HCEC 1CT (cell line): ENCODE measurements around the gene S100A1.
A peak's percentile ranks its signal among the peaks of the same experiment; 100 is the strongest.

Source experiments
- DNase-seq: peaks from one replicate; pipeline ENCODE4 v3.0.0-alpha.2; 2017

Gene S100A1

DNA sequence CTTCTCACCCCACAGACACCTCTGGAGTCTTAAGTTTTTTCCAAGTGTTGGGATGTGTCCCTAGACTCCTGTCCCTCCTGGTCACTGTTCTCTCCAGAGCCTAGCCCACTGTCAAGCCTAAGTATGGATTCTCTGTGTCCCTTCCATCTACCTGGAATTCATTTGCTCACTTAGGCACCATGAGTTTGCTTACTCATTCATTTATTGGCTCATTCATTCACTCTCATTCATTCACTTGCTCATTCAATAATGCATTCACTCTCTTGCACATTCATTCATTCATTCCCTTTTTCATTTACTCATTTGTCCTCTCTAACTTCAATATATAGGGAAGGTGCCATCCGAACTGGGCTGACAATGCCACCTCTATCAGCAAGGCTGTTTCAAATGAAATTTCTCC lies 16.9 kb upstream of the S100A1 start:
- DNase-seq = peak; percentile 21

DNA sequence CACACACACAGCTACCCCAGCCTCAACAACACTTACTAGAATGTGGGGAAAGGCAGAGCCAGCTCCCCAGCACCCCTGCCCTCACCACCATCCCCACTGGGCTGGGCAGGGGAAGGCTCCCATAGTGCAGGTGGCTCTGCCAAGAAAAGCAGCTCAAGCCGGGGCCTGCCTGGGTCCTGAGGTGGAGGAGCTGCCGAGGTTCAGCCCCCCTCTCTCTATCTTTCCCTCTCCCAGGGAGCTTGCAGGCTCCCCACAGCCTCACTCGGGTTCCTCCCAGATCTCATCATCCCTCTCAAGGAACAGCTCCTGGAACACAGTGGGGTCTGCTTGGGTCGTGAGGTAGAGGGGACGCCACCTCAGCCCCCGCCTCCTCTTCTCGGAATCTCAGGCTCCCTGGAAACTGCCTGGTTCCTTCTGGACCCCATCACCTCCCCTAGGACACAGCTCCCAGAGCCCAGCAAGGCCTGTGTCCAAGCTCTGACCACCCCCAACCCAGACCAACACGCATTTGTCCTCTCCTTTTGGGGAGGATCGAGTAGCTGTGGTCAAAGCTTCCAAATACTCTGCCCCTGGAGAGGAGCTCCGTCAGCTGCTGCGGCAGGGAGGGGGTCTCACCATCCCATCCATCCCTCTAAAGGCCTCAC lies 16.0 kb upstream of the S100A1 start:
- peak; percentile 17 for DNase-seq

DNA sequence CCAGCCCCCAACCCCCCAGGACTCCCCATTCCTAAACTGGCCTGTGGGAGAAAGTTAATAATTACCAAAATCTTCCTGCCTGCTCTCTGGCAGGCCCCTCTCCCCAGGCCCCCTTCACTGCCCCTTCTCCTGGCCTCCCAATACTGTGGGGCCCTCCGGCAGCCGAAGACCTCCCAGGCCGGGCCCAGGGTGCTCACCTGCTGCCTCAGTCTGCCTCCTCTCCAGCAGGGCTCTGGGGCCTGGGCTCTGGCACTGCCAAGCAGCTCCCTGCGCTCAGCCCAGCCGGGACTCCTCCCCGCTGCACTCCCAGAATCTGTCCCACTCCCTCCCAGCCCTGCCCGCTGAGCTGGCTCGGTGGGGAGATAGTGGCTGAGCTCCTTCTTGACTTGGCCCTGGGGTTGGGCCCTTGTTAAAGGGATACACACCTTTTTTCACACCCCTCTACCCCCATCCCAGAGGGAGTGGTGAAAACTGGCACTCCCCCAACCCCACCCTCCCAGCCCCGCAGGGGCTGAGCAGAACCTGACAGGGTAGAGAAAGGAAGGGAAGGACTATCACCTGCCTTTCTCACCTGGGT lies 15.4 kb upstream of the S100A1 start, which contains the start of gene S100A16:
Gene S100A16, minus strand, starts transcription at position 383 of the 577 bp plus-strand sequence. CDS start 4,986 bp downstream, outside the sequence.
- peak; percentile 74 for DNase-seq

DNA sequence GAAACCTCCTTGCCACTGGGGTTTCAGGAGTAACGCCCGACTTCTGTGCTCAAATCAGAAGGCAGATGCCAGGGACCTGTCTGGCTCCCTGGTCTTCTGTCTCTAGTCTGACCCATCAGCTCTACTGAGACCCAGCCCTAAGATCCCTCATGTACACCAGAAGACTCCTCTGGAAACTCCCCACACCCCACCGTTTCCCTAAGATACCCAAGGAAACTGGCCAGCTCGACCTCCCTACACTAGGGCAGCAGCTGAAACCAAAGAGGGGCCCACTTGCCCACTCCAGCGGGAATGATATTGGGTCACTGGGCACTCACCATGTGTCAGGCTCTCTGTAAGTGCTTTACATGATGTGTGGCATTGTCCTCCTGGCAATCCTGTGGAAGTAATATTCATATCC lies 14.8 kb upstream of the S100A1 start:
- DNase-seq = no peak

DNA sequence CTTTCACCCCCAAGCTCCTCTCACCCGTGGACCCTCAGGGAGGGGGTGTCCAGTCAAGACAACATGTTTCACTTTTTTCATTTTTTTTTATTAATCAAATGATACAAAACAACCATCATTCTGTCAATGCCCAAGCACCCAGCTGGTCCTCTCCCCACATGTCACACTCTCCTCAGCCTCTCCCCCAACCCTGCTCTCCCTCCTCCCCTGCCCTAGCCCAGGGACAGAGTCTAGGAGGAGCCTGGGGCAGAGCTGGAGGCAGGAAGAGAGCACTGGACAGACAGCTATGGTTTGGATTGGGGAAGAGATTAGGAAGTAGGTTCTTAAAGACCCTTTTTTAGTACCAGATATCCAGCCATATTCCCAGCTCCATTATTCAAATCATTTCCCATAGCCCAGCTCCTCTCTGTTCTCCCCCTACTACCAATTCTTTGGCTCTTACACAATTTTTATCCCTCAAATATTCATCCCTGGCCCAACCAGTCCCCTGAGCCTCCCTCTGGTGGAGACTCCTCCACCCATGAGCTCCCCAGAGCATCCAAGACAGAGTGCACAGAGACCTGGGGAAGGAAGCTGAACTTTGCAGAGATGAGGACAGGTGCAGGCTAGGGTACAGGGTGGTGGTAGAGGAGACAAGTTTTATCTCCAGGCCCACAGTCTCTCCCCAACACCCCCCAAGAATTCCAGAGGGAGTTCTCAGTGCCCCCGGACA lies 13.9 kb upstream of the S100A1 start:
- DNase-seq = no peak

DNA sequence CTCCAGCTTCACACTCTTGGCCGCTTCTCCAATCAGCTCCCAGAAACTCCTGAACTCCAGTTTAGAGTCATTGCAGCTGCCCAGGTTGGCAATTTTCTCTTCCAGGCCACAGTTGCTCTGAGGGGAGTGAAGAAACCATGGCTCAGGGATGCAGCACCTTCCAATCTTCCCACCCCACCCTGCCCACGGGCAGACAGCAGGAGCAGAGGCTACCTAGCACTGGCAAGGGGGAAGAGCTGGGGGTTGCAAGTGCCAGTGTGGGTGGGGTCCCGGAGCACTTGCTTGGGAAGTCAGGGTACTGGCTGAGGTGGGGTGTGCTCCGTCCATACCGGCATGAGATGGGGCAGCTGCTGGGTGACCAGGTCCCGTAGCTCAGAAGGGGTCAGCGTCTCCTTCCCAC lies 13.3 kb upstream of the S100A1 start:
- DNase-seq = no peak

DNA sequence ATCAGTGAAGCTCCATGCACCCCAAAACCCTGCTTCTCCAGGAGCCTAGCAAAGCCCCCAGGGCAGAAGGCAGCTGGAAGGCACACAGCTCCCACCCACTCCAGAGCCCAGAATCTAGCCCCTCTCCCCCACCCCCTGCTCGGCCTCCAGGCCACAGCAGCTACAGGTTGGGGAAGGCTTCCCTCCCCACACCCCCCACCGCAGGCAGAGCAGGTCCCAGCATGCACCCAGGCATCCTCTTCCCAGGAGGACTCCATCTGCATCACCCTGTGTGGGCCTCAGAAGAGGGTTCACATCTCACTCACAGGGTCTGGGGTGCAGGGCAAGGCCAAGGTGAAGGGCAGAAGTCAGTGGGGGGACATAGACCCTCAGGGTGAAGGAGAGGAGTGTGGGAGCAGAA lies 12.8 kb upstream of the S100A1 start:
- no peak for DNase-seq

DNA sequence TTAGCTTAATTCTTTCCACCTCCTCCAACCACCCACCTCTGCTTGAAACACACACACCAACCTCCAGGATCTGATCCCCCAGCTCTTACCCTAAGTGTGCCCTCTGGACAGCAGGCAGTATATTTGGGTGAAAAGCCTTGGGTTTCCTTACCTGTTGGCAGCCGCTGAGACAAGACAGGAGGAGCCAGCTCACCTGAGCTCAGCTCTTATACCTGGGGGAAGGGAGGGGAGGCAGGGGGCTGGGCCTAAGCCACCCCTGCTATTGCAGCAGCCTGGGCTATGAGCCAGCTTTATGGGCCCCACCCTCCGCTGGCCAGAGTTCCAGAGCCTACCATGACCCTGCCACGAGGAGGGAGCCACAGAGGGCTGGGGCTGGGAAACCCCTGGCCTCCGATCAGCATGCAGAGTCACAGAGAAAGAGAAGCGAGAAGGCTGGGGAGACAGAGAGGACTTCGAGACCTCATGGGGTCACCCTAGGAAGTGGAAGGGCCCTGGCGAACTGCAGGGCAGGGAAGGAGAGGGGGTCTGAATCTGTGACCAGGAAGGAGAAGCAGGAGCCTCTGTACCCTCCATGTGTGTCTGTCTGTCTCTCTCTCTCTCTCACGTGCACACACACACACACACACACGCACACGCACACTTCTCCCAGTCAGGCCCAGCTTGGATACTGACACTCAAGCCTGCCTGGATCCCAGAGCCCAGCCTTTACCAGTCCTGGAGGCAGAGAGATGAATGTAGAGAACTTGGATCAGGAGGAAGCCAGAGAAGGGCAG lies 11.9 kb upstream of the S100A1 start, which contains the start of gene S100A14:
Gene S100A14, minus strand, starts transcription at position 182 of the 773 bp plus-strand sequence. CDS start 467 bp downstream, outside the sequence.
- no peak for DNase-seq

DNA sequence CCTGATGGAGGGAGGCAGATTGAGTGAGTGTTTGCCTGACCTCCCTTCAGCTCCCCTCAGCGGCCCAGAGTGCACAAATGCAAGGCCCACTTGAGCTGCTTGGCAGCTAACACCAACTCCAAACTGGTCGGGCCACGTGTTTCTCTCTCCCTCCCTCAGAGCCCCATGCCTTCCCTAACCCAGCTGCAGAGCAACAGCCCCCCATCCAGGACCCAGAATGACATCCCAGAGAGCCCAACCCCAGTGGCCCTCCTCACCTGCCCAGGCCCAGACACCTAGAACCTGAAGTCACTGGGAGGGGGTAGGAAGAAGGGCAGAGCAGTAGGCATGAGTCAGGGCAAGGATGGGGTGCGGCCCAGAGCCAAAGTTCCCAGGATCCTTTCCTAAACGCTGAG lies 11.3 kb upstream of the S100A1 start:
- DNase-seq = no peak

DNA sequence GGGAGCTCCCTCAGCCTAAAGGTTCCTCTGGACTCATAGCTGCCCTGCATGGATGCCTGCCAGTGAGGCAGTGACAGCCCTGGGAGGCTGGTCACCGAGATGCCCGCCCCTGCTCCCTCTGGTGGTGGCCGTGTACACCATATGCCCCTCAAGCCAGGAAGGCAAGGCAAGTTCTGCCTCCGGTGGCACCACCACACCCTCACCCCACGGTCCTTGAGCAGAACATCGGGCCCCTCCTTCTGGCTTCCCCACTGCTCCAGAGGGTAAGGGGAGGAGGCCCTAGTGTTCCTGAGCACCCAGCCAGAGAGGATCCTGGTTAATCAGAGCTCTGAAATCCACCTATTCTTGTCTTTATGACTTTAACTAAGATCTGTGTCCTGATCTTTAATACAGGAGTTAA lies 10.6 kb upstream of the S100A1 start:
- DNase-seq = no peak

DNA sequence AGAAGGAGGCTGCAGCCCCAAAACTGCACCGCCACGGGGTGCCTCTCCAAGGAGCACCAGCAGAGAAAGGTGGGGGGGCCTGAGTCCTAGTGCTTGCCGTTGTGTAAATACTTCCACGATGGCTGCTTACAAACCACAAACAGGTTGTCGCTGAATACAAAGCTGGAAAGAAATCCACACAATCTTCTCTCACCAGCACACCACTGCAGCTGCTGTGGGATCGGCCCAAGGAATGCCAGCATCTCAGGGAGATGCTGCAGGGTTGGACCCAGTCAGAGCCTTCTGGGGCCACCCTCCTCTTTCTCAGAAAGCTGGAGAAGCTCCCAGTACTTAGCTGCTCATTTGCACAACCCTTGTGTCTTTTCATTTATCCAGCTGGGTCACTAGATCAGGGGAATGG lies 9.1 kb upstream of the S100A1 start:
- DNase-seq = no peak

DNA sequence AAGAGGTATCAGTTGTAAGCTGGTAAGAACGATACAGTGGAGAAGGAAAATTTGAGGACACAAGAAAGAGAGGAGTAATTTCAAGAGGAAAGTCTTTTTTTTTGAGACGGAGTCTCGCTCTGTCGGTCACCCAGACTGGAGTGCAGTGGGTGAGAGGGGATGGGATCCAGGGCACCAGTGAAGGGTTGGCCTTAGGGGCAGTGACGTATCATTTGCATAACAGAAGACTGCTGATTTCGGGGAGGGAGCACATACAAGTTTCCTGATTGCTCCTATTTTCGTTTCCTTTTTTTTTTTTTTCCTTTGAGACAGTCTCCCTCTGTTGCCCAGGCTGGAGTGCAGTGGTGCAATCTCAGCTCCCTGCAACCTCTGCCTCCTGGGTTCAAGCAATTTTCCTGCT lies 5.1 kb upstream of the S100A1 start:
- no peak for DNase-seq

DNA sequence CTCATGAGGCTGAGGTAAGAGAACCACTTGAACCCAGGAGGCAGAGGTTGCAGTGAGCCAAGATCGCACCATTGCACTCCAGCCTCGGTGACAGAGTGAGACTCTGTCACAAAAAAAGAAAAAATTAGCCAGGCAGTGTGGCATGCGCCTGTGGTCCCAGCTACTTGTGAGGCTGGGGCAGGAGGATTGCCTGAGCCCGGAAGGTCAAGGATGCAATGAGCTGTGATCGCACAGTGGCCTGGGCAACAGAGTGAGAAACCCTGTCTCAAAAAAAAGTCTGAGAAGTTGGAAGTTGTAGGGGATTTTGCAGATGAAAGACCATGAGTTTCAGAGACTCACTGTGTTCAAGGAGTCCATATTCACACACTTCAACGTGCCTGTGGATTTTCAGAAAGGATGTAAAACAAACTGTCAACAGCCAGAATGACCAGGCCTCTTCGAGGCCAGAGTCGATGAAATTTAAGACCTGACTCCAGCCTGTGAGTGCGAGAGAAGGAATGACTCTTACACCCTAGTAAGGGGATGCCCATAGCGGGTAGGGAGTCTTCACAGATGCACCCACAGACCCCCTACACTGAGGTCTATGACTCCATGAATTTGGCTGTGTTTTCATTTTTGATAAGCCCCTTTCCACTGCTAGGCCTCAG lies 3.1 kb upstream of the S100A1 start:
- DNase-seq = no peak

DNA sequence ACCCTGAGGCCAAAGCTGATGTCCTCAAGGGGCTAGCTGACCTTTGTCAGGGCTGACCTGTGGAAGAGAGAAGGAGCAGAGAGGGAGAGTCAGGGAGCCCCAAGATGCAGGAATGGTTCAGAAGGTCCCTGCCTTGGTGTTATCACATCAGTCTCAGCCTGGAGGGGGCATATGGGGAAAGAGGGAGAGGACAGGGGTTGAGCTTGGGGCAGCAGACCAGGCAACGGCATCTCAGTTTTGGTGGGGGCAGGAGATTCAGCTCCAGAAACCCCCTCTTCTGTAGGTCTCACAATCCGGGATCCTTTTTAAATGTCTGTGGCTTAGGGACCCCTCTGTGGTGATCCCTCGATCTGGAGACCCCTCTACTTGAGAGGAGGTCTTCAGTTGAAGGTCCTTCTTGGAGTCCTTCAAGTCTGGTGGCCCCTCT lies 1.7 kb upstream of the S100A1 start:
- no peak for DNase-seq

DNA sequence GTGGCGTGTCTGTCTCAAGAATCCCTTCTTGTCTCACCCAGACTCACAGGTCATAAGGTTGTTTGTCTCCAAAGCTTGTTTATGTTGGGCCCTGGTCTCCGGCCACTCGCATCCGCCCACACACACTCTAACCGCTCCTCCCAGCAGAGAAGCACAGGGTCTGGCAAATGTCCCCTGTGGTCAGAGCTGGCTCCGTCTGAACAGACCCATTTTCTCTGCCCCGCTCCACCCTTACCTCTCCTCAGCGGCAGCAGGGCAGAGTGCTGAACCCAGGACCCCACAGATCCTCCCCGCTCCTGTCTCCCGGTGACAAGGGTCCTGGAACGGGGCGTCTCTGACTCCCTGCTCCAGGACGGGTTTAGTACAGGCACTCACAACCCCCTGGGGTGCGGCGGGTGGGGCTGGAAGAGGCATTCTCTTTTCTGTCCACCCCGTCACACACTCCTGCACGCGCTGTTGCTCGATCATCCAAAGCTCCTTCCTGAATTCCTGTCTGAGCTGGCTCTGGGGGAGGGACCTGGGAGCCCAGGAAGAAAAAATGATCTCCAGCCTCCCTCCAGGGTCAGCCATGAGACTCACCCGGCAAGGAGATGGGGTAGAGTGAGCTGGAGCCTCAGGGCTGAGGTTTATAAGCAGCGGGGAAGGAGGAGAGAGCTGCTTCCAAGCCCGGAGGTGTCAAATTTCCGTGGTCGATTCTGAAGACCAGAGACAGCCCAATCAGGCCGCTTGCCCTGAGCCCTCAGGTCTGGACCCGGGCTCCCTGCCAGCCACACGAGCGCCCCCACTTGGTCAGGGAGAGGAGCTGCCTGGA lies 1.1 kb upstream of the S100A1 start, which contains the start of gene S100A13:
Gene S100A13, minus strand, starts transcription at position 602 of the 811 bp plus-strand sequence. CDS start 1,033 bp downstream, outside the sequence.
- peak; percentile 96 for DNase-seq

DNA sequence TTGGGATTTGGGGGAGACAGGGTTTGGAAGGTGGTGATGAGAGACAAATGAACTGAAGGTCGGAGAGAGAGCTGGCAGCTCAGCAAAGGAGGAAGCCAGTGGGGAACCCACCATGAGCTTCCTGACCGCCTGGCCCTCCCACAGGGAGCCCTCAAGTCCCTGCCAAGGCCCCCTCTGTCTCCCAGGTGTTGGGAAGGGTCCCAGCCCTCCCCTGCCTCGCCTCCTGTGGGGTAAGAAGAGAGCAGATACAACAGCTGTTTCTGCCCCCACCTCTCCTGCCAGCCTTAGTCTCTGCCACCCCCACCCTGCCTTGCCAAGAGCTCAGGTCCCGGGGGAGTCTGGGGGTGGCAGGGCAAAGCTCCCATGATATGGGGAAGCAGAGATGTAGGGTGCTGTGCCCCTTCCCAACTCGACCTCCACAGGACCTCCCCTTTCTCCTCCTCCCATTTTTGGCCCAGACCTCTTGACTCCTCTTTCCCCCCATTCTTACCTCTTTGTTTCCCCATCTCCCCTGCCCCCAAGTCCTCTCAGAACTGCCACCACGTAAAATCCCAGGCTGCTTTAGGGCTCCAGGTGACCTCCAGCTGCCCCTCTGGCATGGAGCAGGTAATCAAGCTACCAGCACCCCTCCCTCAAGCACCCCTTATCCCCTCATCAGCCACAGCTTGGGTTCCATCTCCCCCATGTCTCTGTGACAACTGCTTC lies 556 bp downstream of the S100A1 start:
- no peak for DNase-seq

DNA sequence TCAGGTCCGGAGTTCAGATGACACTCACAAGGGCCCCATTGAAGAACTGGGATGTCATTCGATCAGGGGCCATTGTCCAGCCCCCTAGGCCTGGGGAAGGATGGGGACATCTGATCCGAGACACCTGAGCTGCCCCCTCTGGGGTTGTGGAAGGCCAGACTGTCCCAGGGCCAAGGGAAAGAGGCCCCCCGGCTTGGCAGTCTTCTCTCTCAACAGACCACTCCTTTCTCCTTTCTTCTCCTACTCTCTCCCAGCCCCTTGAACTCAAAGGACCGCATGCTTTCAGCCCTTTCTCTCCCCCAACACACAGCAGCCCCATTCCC lies 1.1 kb downstream of the S100A1 start:
- no peak for DNase-seq

DNA sequence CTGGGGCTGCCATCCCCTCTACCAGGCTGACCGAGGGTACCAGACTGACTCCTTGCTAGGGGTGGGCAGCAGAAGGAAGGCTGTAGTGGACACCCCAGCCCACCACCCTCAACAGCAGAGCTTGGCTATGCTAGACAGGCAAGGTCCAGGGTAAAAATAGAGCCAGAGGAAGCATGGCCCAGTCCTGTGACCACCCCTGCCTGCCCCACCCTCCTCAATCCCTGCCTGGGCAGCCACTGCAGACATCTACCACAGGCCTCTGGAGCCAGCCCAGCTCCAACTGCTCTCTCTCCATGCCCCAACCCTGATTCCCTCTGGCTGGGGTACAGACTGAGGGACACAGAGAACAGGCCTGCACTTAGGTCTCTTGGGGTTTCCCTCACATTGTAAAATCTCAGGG lies 1.7 kb downstream of the S100A1 start:
- no peak for DNase-seq

DNA sequence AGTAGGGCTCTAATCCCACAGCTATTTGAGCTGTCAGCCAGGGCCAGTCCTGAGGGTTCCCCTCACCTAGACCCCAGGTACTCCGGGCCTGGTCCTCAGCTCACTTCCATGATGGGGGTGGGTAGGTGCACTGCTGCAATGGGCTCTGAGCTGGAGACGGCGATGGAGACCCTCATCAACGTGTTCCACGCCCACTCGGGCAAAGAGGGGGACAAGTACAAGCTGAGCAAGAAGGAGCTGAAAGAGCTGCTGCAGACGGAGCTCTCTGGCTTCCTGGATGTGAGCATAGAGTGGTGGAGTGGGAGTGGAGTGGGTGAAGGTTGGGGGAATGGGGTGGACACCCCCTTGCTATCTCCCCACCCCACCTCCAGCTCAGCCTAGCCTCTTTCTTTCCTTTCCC lies 2.1 kb downstream of the S100A1 start:
- DNase-seq = no peak

DNA sequence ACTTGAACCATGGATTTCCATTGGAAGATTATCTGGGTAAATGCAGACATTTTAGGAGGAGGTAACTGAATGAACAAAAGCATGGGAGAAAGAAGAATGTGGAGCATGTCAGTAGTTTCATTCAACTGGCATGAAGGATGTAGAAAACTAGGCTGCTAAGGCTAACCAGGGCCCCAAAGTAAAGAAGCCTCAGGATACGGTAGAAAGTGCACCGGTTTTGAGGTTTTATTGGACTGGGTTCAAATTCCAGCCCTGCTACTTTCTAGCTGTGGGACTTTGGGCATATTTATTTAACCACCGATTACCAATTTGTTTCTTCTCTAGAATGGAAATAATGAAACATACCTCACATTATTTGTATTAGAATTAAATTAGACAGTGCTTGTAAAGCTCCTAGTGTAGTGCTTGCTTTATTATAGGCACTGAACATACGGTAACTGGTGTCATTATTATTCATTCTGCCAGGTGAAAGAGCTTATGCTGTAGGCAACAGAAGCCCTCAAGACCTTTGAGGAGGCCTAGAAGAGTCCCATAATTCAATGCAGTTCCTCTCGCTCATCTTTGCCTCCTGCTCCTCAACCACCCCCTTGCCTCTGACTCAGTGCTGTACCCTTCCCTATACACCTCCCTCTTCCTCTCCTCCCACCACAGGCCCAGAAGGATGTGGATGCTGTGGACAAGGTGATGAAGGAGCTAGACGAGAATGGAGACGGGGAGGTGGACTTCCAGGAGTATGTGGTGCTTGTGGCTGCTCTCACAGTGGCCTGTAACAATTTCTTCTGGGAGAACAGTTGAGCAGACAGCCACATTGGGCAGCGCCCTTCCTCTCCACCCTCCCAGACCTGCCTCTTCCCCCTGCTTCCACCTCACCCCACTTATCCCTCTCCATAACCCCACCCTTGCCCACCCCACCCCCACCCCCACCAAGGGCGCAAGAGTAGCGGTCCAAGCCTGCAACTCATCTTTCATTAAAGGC lies 3.1 kb downstream of the S100A1 start:
- DNase-seq = no peak
